SK-N-SH treated with all-trans-retinoic acid at 6 μM for 48 hours (cell line): Measurements from ENCODE around the gene NLRX1.

Experiments
- ATAC-seq: fragments of 200-7000 bp; cut with Tn5 transposase; 3 replicates; pipeline ENCODE4 v1.9.1; 2020; ENCODE audit warnings: mild to moderate bottlenecking, moderate library complexity
- ARNTL ChIP-seq: fragments of 450-650 bp; formaldehyde crosslinking; IDR thresholded peaks from 2 replicates; pipeline ENCODE4 v1.5.0; 2020; ENCODE audit warnings: low read depth, mild to moderate bottlenecking, moderate library complexity, borderline replicate concordance
- BACH2 ChIP-seq: fragments of 250-450 bp; sonication (Bioruptor Pico); IDR thresholded peaks from 2 replicates; pipeline ENCODE4 v1.9.0; 2021; ENCODE audit warnings: mild to moderate bottlenecking, borderline replicate concordance
- CSDC2 ChIP-seq: fragments of 250-450 bp; sonication (Bioruptor Pico); IDR thresholded peaks from 2 replicates; pipeline ENCODE4 v1.5.0; 2020; ENCODE audit warnings: mild to moderate bottlenecking, moderate library complexity
- ESRRG ChIP-seq: fragments of 250-450 bp; sonication (Bioruptor Pico); IDR thresholded peaks from 2 replicates; pipeline ENCODE4 v1.6.1; 2021; ENCODE audit warnings: mild to moderate bottlenecking
- GLIS3 ChIP-seq: fragments of 250-450 bp; sonication (Bioruptor Pico); IDR thresholded peaks from 2 replicates; pipeline ENCODE4 v1.5.0; 2020; ENCODE audit warnings: mild to moderate bottlenecking, moderate library complexity
- ISL1 ChIP-seq: fragments of 250-450 bp; sonication (Bioruptor Pico); IDR thresholded peaks from 2 replicates; pipeline ENCODE4 v2.1.2; 2022; ENCODE audit warnings: mild to moderate bottlenecking, moderate library complexity
- PATZ1 ChIP-seq: fragments of 250-450 bp; sonication (Bioruptor Pico); IDR thresholded peaks from 2 replicates; pipeline ENCODE4 v1.8.0; 2020; ENCODE audit warnings: mild to moderate bottlenecking, moderate library complexity, borderline replicate concordance
- POU6F1 ChIP-seq: fragments of 250-450 bp; sonication (Bioruptor Pico); IDR thresholded peaks from 2 replicates; pipeline ENCODE4 v1.8.0; 2021; ENCODE audit warnings: low read depth, mild to moderate bottlenecking, moderate library complexity, borderline replicate concordance
- PPARA ChIP-seq: fragments of 250-450 bp; sonication (Bioruptor Pico); IDR thresholded peaks from 2 replicates; pipeline ENCODE4 v1.5.0; 2020; ENCODE audit warnings: mild to moderate bottlenecking, borderline replicate concordance
- RARB ChIP-seq: fragments of 250-450 bp; sonication (Bioruptor Pico); IDR thresholded peaks from 2 replicates; pipeline ENCODE4 v1.8.0; 2021; ENCODE audit warnings: mild to moderate bottlenecking, moderate library complexity
- SNAI2 ChIP-seq: fragments of 250-450 bp; sonication (Bioruptor Pico); IDR thresholded peaks from 2 replicates; pipeline ENCODE4 v1.5.0; 2020; ENCODE audit warnings: mild to moderate bottlenecking, moderate library complexity
- TCF4 ChIP-seq: fragments of 250-450 bp; sonication (Bioruptor Pico); IDR thresholded peaks from 2 replicates; pipeline ENCODE4 v1.8.0; 2021; ENCODE audit warnings: mild to moderate bottlenecking, moderate library complexity, borderline replicate concordance
- TOX ChIP-seq: fragments of 250-450 bp; sonication (Bioruptor Pico); IDR thresholded peaks from 2 replicates; pipeline ENCODE4 v1.8.0; 2021; ENCODE audit warnings: mild to moderate bottlenecking, moderate library complexity, borderline replicate concordance
- ZFP3 ChIP-seq: fragments of 250-450 bp; sonication (Bioruptor Pico); IDR thresholded peaks from 2 replicates; pipeline ENCODE4 v1.5.0; 2020; ENCODE audit warnings: mild to moderate bottlenecking, moderate library complexity
- ZFP30 ChIP-seq: fragments of 450-650 bp; formaldehyde crosslinking; IDR thresholded peaks from 2 replicates; pipeline ENCODE4 v1.5.0; 2022; ENCODE audit warnings: mild to moderate bottlenecking, moderate library complexity
- ZNF565 ChIP-seq: fragments of 450-650 bp; formaldehyde crosslinking; conservative IDR thresholded peaks from 2 replicates; pipeline ENCODE4 v1.5.0; 2020; ENCODE audit warnings: low read depth, mild to moderate bottlenecking, moderate library complexity
- ZNF70 ChIP-seq: fragments of 450-650 bp; formaldehyde crosslinking; IDR thresholded peaks from 2 replicates; pipeline ENCODE4 v1.5.0; 2020; ENCODE audit warnings: mild to moderate bottlenecking, moderate library complexity
- ZNF8 ChIP-seq: fragments of 450-650 bp; formaldehyde crosslinking; IDR thresholded peaks from 2 replicates; pipeline ENCODE4 v1.5.0; 2020; ENCODE audit warnings: mild to moderate bottlenecking, moderate library complexity
- TF ChIP-seq, protein P1 (sequence below): fragments of 250-450 bp; sonication (Bioruptor Pico); IDR thresholded peaks from 2 replicates; pipeline ENCODE4 v1.5.1; 2020; ENCODE audit warnings: low read depth, mild to moderate bottlenecking, moderate library complexity
- TF ChIP-seq, protein P2 (sequence below): fragments of 250-450 bp; sonication (Bioruptor Pico); IDR thresholded peaks from 2 replicates; pipeline ENCODE4 v1.5.1; 2021; ENCODE audit warnings: mild to moderate bottlenecking, moderate library complexity
- TF ChIP-seq, protein P3 (sequence below): fragments of 250-450 bp; sonication (Bioruptor Pico); IDR thresholded peaks from 2 replicates; pipeline ENCODE4 v1.5.0; 2020; ENCODE audit warnings: mild to moderate bottlenecking, moderate library complexity

The NLRX1 gene

DNA sequence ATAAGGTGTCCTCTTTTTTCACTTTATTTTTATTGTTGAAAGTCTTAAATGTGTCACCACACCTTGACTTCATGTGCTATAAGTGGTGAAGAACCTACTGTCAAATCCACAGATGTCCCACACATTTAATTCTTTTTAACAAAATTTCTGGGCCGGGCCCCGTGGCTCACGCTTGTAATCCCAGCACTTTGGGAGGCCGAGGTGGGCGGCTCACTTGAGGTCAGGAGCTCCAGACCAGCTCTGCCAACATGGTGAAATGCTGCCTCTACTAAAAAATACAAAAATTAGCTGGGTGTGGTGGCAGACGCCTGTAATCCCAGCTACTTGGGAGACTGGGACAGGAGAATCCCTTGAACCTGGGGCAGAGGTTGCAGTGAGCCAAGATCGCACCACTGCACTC, 40.7 kb downstream of the NLRX1 start:
- TF ChIP-seq GLIS3 (CRISPR knock-in tag): no peak
- ATAC-seq: no peak

- TF ChIP-seq PATZ1 (CRISPR knock-in tag): no peak
- TF ChIP-seq PPARA (CRISPR knock-in tag): no peak
- no peak for TF ChIP-seq ZNF565 (CRISPR knock-in tag)
- no peak for TF ChIP-seq TCF4 (CRISPR knock-in tag)
- TF ChIP-seq POU6F1: no peak
- TF ChIP-seq ESRRG (CRISPR knock-in tag): no peak
- ATAC-seq: no peak
Observed at GRCh38 chr11:119210050-119210449, 41.5 kb downstream of the NLRX1 start.

DNA sequence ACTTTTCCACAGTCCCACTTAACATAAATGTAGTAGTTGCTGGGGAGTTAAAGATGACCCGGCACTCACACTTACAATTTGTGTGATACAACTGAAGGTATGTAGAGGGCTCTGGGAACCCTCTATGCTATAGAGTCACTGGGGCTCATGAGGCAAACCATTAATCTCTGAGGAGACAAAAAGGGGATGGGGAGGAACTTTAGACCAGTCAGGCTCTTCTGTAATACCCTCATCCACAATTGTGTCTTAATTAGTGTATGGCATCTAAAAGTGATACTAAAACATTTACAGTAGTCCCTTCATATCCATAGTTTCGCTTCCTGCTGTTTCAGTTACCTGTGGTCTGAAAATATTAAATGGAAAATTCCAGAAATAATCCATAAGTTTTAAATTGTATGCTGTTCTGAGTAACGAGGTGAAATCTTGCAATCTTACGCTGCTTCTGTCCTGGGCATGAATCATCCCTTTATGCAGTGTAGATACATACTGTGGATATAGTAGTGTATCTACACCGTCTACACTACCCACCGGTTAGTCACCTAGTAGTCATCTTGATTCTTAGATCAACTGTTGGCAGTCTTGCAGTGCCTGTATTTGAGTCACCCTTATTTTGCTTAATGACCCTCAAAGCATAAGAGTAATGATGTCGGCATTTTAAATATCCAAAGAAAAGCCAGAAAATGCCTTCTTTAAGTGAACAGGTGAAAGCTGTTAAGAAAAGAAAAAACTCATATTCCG, 49.8 kb downstream of the NLRX1 start:
- TF ChIP-seq ZFP30: no peak
- TF ChIP-seq, protein P1, sequence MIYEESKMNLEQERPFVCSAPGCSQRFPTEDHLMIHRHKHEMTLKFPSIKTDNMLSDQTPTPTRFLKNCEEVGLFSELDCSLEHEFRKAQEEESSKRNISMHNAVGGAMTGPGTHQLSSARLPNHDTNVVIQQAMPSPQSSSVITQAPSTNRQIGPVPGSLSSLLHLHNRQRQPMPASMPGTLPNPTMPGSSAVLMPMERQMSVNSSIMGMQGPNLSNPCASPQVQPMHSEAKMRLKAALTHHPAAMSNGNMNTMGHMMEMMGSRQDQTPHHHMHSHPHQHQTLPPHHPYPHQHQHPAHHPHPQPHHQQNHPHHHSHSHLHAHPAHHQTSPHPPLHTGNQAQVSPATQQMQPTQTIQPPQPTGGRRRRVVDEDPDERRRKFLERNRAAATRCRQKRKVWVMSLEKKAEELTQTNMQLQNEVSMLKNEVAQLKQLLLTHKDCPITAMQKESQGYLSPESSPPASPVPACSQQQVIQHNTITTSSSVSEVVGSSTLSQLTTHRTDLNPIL (CRISPR knock-in tag): no peak
- TF ChIP-seq ZNF8 (CRISPR knock-in tag): no peak
- peak; percentile 49 for TF ChIP-seq ISL1 (CRISPR knock-in tag)
- no peak for TF ChIP-seq ARNTL (CRISPR knock-in tag)
- peak; percentile 95 for ATAC-seq

DNA sequence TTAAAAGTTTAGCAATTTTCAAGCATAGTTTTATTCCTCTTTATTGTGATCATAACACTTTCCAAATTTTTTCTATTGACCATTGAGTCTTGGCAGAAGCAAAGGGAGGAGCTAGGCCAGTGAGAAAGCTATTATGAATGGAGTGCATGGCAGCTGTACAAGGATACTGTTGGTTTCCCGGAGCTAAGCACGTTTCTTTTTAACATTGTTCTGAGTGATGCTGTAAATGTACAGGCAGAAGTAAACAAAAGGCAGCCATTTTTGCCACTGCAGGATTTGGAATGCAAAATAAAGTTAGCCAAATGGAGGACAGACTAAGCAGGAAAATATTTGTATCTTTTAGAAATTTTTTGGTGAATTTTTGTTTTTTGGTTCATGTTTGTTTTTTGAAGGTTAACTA, 53.8 kb downstream of the NLRX1 start:
- ATAC-seq: peak; percentile 62
- TF ChIP-seq ISL1 (CRISPR knock-in tag): no peak
- TF ChIP-seq, protein P1 (CRISPR knock-in tag): no peak
- TF ChIP-seq ZNF8 (CRISPR knock-in tag): no peak
- no peak for TF ChIP-seq SNAI2 (CRISPR knock-in tag)
- no peak for TF ChIP-seq ZNF70 (CRISPR knock-in tag)
- no peak for TF ChIP-seq TCF4 (CRISPR knock-in tag)
- no peak for TF ChIP-seq TOX (CRISPR knock-in tag)
- TF ChIP-seq BACH2: no peak
- TF ChIP-seq PATZ1 (CRISPR knock-in tag): no peak
- TF ChIP-seq, protein P2, sequence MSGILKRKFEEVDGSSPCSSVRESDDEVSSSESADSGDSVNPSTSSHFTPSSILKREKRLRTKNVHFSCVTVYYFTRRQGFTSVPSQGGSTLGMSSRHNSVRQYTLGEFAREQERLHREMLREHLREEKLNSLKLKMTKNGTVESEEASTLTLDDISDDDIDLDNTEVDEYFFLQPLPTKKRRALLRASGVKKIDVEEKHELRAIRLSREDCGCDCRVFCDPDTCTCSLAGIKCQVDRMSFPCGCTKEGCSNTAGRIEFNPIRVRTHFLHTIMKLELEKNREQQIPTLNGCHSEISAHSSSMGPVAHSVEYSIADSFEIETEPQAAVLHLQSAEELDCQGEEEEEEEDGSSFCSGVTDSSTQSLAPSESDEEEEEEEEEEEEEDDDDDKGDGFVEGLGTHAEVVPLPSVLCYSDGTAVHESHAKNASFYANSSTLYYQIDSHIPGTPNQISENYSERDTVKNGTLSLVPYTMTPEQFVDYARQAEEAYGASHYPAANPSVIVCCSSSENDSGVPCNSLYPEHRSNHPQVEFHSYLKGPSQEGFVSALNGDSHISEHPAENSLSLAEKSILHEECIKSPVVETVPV (CRISPR knock-in tag): no peak
- TF ChIP-seq ESRRG (CRISPR knock-in tag): no peak
- no peak for TF ChIP-seq ZNF565 (CRISPR knock-in tag)
- no peak for TF ChIP-seq ZFP3 (CRISPR knock-in tag)
- no peak for TF ChIP-seq ZFP30
- TF ChIP-seq CSDC2 (CRISPR knock-in tag): no peak
- no peak for TF ChIP-seq ARNTL (CRISPR knock-in tag)
- TF ChIP-seq POU6F1: no peak
- no peak for TF ChIP-seq RARB
- TF ChIP-seq, protein P3, sequence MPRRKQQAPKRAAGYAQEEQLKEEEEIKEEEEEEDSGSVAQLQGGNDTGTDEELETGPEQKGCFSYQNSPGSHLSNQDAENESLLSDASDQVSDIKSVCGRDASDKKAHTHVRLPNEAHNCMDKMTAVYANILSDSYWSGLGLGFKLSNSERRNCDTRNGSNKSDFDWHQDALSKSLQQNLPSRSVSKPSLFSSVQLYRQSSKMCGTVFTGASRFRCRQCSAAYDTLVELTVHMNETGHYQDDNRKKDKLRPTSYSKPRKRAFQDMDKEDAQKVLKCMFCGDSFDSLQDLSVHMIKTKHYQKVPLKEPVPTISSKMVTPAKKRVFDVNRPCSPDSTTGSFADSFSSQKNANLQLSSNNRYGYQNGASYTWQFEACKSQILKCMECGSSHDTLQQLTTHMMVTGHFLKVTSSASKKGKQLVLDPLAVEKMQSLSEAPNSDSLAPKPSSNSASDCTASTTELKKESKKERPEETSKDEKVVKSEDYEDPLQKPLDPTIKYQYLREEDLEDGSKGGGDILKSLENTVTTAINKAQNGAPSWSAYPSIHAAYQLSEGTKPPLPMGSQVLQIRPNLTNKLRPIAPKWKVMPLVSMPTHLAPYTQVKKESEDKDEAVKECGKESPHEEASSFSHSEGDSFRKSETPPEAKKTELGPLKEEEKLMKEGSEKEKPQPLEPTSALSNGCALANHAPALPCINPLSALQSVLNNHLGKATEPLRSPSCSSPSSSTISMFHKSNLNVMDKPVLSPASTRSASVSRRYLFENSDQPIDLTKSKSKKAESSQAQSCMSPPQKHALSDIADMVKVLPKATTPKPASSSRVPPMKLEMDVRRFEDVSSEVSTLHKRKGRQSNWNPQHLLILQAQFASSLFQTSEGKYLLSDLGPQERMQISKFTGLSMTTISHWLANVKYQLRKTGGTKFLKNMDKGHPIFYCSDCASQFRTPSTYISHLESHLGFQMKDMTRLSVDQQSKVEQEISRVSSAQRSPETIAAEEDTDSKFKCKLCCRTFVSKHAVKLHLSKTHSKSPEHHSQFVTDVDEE (CRISPR knock-in tag): no peak
